ENCODE data around the gene DTD1. TPM values are rescaled to one million over a fixed set of nuclear protein-coding genes. Genes with fewer than 3 reads are reported as not detected.
A peak's percentile ranks its signal among the peaks of the same experiment; 100 is the strongest.

DTD1 gene
- total and polyA plus RNA-seq, 9 donors = 11.9 to 22.9 (median 17.6) TPM

DNA sequence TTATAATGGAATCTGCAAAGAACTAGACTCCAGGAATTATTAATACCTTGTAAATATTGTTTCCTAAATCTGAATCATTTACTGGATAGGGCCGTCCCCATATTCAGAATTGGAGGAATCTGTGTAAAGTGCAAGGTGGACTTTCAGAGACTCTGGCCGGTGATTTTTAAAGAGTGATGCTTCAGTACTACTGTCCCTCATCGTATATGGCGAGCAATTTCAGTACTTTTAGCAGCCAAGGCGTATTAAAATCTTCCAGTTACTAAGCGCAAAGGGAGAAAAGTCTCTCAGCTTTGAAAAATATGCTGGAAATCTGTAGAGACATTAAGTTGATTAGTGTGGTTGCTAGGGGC is 20.1 kb upstream of the DTD1 start:
- peaks cover 21% of the 10 kb centered on the region for H3K36me3 ChIP-seq (ENCODE audit: control insufficient read depth, insufficient read depth, low read length)
- peaks cover 7% of the 10 kb centered on the region for H3K4me1 ChIP-seq (ENCODE audit: control insufficient read depth, insufficient read depth, low read length)
- WGBS (ENCODE audit: insufficient coverage) = 0% methylated on average over 2 of the region's 6 CpGs
- peak overlapping the region; percentile 88 for H3K27ac ChIP-seq (ENCODE audit: low read length)
- no peaks in the 10 kb centered on the region for H3K27me3 ChIP-seq (ENCODE audit: control insufficient read depth, insufficient read depth, low read length)
- H3K9me3 ChIP-seq (replicated peaks; ENCODE audit: control insufficient read depth, low read depth, low read length) = no peaks in the 10 kb centered on the region
- H3K4me3 ChIP-seq (ENCODE audit: low read length) = peak overlapping the region; percentile 75
- DNase-seq = no peak

DNA sequence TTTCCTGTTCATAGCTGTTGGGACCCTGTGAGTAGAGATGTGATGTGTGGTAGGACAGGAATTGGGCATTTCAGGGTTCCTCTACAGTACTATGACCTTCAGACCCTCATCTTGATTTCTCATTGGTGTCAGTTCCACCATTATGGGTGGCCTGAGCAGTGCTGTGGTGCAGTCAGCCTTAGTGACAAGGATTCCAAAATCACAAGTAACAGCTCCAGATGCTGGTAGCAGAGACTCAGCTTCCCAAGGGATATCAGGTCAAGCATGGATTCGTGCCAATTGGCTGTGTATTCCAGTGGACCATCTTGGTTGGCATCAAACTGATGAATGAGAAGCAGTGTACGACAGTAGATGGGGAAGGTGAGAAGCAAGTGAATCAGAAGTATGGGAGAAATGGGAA is 16.8 kb upstream of the DTD1 start:
- WGBS (ENCODE audit: insufficient coverage) = 96% methylated on average over 2 of the region's 2 CpGs
- H3K27ac ChIP-seq (ENCODE audit: low read length) = no peak overlapping the region
- H3K9me3 ChIP-seq (replicated peaks; ENCODE audit: control insufficient read depth, low read depth, low read length) = no peaks in the 10 kb centered on the region
- no peak overlapping the region for H3K4me3 ChIP-seq (ENCODE audit: low read length)
- no peaks in the 10 kb centered on the region for H3K27me3 ChIP-seq (ENCODE audit: control insufficient read depth, insufficient read depth, low read length)
- H3K36me3 ChIP-seq (ENCODE audit: control insufficient read depth, insufficient read depth, low read length) = peaks cover 21% of the 10 kb centered on the region
- DNase-seq = peak; percentile 7
- H3K4me1 ChIP-seq (ENCODE audit: control insufficient read depth, insufficient read depth, low read length) = peaks cover 7% of the 10 kb centered on the region

DNA sequence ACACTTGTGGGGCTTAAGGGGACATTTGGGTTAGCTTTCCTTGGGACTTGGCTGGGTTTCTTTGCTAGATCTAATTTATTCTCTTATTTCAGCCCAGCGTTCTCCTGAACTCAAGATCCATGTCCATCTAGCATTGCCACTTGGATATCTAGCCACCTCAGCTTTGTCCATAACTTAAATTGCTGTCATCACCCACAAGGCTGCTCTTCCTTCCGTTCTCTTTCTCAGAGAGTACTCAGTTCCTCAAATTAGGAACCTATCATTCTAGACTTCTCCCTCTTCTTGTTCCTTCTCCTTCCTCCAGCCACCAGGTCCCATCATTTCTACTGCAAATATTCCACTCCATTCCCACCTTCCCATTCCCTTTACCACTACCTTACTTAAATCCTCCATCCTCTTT is 16.3 kb upstream of the DTD1 start:
- DNase-seq = peak; percentile 27
- Histone ChIP-seq H3K4me1 (ENCODE audit: control insufficient read depth, insufficient read depth, low read length) (peaks cover 5% of the 10 kb centered on the region), H3K36me3 (ENCODE audit: control insufficient read depth, insufficient read depth, low read length) (peaks cover 21% of the 10 kb centered on the region), H3K4me3 (ENCODE audit: low read length) (no peak overlapping the region), H3K9me3 (replicated peaks; ENCODE audit: control insufficient read depth, low read depth, low read length) (no peaks in the 10 kb centered on the region), H3K27me3 (ENCODE audit: control insufficient read depth, insufficient read depth, low read length) (no peaks in the 10 kb centered on the region), H3K27ac (ENCODE audit: low read length) (no peak overlapping the region)
- WGBS (ENCODE audit: insufficient coverage) = 76% methylated on average over 2 of the region's 2 CpGs

DNA sequence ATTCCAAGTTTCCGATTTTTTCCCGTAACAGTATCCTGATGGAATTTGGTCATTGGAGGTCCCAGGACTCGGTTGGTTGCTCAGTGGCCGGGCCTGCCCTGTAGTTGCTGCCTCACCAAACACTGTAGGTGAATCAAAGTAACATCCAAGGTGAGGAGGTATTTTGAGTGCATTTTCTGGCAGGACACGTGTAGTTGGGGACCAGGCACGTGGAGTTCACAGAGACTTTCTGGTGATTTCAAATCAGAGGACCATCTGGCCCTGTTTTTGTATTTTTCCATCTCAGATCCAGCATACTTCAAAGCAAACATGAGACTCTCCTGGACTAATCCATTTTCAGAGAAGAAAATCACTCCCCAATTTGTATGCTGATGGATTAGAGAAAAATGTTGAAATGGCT is 9.9 kb upstream of the DTD1 start:
- 67% methylated on average over 6 of the region's 6 CpGs for WGBS (ENCODE audit: insufficient coverage)
- H3K9me3 ChIP-seq (replicated peaks; ENCODE audit: control insufficient read depth, low read depth, low read length) = no peaks in the 10 kb centered on the region
- H3K4me1 ChIP-seq (ENCODE audit: control insufficient read depth, insufficient read depth, low read length) = no peaks in the 10 kb centered on the region

DNA sequence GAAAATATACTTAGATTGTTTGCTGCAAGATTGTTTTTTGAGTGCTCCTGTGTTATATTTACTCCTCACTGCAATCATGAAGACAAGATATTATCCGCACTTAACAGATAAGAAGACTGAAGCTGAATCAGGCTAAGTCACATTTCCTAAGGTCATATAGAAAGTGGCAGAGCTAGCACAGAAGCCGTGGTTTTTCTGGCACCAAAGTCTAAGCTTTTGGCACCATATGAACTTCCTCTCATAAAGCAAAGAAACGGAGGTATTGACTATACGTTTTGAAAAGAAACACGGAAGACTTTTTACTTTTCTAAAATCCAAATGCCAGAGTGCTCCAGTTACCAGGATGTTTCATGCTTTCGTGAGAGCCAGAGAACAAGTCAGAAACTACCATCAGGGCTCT is 9.3 kb upstream of the DTD1 start:
- no peak for DNase-seq
- Histone ChIP-seq H3K9me3 (replicated peaks; ENCODE audit: control insufficient read depth, low read depth, low read length) (no peaks in the 10 kb centered on the region), H3K27me3 (ENCODE audit: control insufficient read depth, insufficient read depth, low read length) (no peaks in the 10 kb centered on the region), H3K36me3 (ENCODE audit: control insufficient read depth, insufficient read depth, low read length) (no peaks in the 10 kb centered on the region), H3K4me3 (ENCODE audit: low read length) (no peak overlapping the region), H3K4me1 (ENCODE audit: control insufficient read depth, insufficient read depth, low read length) (no peaks in the 10 kb centered on the region), H3K27ac (ENCODE audit: low read length) (no peak overlapping the region)
- whole genome bisulfite sequencing (ENCODE audit: insufficient coverage) = 71% methylated on average over 2 of the region's 6 CpGs

More for the DNA sequence above, 9.9 kb upstream of the DTD1 start:
- Histone ChIP-seq H3K27me3 (ENCODE audit: control insufficient read depth, insufficient read depth, low read length) (no peaks in the 10 kb centered on the region), H3K27ac (ENCODE audit: low read length) (no peak overlapping the region), H3K4me3 (ENCODE audit: low read length) (no peak overlapping the region), H3K36me3 (ENCODE audit: control insufficient read depth, insufficient read depth, low read length) (no peaks in the 10 kb centered on the region)
- DNase-seq = no peak

DNA sequence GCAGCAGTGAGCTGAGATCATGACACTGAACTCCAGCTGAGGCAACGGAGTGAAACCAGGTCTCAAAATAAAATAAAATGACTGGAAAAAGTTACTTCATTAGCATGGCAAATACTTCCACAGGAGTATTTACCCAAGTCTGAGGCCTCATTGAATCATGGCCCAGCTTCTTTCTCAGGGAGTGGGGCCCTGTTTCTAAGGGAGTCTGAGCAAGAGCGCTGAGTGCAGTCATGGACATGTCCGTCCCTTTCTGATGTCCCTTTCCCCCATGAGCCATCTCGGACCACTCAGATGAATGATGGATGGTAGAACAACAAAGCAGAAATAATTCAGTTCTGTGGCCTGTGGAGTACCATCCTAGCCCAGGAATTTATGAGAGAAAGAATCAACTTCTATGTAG is 7.8 kb upstream of the DTD1 start:
- Histone ChIP-seq H3K4me3 (ENCODE audit: low read length) (no peak overlapping the region), H3K9me3 (replicated peaks; ENCODE audit: control insufficient read depth, low read depth, low read length) (no peaks in the 10 kb centered on the region), H3K36me3 (ENCODE audit: control insufficient read depth, insufficient read depth, low read length) (no peaks in the 10 kb centered on the region), H3K4me1 (ENCODE audit: control insufficient read depth, insufficient read depth, low read length) (no peaks in the 10 kb centered on the region), H3K27ac (ENCODE audit: low read length) (no peak overlapping the region), H3K27me3 (ENCODE audit: control insufficient read depth, insufficient read depth, low read length) (peaks cover under 1% of the 10 kb centered on the region)
- no peak for DNase-seq
- WGBS (ENCODE audit: insufficient coverage) = 100% methylated on average over 1 of the region's 4 CpGs

DNA sequence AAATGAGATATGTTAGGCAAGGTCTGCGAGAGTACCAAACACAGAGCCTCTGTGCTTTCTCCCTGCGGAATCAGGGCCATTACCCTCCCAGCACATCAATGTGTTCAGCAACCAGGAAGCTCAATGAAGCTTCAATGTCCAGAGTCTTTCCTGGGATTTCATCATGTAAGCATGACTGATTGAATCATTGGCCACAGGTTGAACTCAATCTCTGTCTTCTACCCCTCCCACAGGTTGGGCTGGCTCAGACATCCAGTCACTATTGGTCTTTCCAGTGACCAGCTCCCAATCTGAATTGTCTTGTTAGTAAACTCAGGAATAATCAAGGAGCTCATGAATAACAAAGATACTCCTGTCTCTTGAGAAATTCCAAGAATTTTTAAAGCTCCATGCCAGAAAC is 2.7 kb upstream of the DTD1 start:
- Histone ChIP-seq H3K27me3 (ENCODE audit: control insufficient read depth, insufficient read depth, low read length) (peaks cover 2% of the 10 kb centered on the region), H3K4me3 (ENCODE audit: low read length) (no peak overlapping the region), H3K9me3 (replicated peaks; ENCODE audit: control insufficient read depth, low read depth, low read length) (no peaks in the 10 kb centered on the region), H3K4me1 (ENCODE audit: control insufficient read depth, insufficient read depth, low read length) (peaks cover 7% of the 10 kb centered on the region), H3K36me3 (ENCODE audit: control insufficient read depth, insufficient read depth, low read length) (no peaks in the 10 kb centered on the region), H3K27ac (ENCODE audit: low read length) (no peak overlapping the region)
- WGBS (ENCODE audit: insufficient coverage) = 90% methylated on average over 2 of the region's 2 CpGs
- DNase-seq = no peak

DNA sequence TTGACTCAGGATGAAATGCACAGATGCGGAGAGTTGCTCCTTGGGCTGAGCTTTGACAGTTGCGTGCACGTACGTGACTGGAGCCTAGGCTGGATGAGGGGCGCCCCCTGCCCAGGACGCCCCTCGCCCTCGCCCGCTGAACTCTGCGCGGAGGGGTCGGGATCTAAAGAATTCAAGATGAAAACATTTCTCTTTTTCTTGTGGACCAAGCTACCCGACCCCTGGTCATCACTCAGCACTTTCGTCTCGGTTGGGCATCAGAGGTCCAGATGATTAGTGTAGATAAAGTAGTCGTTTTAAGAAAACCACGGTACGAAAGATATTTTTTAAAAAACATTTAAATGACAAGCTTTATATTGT is 700 bp downstream of the DTD1 start:
- H3K4me1 ChIP-seq (ENCODE audit: control insufficient read depth, insufficient read depth, low read length) = peaks cover 7% of the 10 kb centered on the region
- H3K4me3 ChIP-seq (ENCODE audit: low read length) = peak overlapping the region; percentile 63
- DNase-seq = no peak
- peaks cover 2% of the 10 kb centered on the region for H3K27me3 ChIP-seq (ENCODE audit: control insufficient read depth, insufficient read depth, low read length)
- no peaks in the 10 kb centered on the region for H3K9me3 ChIP-seq (replicated peaks; ENCODE audit: control insufficient read depth, low read depth, low read length)
- H3K36me3 ChIP-seq (ENCODE audit: control insufficient read depth, insufficient read depth, low read length) = no peaks in the 10 kb centered on the region
- peak overlapping the region; percentile 9 for H3K27ac ChIP-seq (ENCODE audit: low read length)
- WGBS (ENCODE audit: insufficient coverage) = 0% methylated on average over 4 of the region's 18 CpGs

DNA sequence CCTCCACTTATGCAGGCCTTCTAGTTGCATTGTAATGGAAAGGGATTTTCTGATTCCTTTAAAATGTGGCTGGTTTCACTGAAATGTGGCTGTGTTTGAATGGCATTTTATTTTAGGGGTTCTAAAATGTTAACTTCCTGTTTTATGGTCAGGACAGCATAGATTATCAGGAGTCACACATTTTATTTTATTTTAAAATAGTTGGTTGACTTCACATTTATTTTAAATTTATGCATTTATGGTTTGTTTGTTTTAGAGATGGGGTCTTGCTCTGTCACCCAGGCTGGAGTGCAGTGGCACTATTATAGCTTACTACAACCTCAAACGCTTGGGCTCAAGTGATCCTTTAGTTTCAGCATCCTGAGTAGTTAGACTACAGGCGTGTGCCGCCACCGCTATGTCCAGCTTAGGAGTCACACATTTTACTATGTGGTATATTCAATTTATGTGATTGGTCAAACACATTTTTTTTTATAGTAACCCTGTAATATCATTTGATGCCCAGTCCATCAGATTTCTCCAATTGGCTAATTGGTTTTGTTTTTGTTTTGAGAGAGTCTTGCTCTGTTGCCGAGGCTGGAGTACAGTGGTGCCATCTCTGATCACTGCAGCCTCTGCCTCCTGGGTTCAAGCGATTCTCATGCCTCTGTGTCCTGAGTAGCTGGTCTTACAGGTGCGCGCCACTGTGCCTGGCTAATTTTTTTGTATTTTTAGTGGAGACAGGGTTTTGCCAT is 2.3 kb downstream of the DTD1 start:
- no peak overlapping the region for H3K27ac ChIP-seq (ENCODE audit: low read length)
- H3K4me1 ChIP-seq (ENCODE audit: control insufficient read depth, insufficient read depth, low read length) = peaks cover 7% of the 10 kb centered on the region
- WGBS (ENCODE audit: insufficient coverage) = 89% methylated on average over 4 of the region's 8 CpGs
- H3K9me3 ChIP-seq (replicated peaks; ENCODE audit: control insufficient read depth, low read depth, low read length) = no peaks in the 10 kb centered on the region
- no peak for DNase-seq
- no peak overlapping the region for H3K4me3 ChIP-seq (ENCODE audit: low read length)
- no peaks in the 10 kb centered on the region for H3K27me3 ChIP-seq (ENCODE audit: control insufficient read depth, insufficient read depth, low read length)
- no peaks in the 10 kb centered on the region for H3K36me3 ChIP-seq (ENCODE audit: control insufficient read depth, insufficient read depth, low read length)

DNA sequence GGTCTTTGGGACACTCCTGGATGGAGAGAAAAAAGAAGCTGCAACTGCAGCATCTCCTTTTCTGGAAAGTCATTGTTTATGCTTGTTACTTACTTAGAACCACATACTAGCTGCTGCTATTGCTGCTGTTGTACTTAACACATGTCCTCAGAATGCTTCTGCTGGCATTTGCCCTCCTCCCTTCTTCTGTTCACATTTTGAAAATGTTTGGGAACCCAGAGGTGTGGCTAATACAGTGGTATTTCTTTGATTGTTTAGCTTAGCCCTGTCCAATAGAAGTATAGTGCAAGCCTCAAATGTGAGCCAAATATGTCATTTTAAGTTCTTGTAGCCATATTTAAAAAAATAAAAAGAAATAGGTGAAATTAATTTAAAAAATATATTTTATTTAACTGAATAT is 8.4 kb downstream of the DTD1 start:
- no peak overlapping the region for H3K4me3 ChIP-seq (ENCODE audit: low read length)
- peaks cover 4% of the 10 kb centered on the region for H3K9me3 ChIP-seq (replicated peaks; ENCODE audit: control insufficient read depth, low read depth, low read length)
- H3K27ac ChIP-seq (ENCODE audit: low read length) = no peak overlapping the region
- H3K27me3 ChIP-seq (ENCODE audit: control insufficient read depth, insufficient read depth, low read length) = no peaks in the 10 kb centered on the region
- DNase-seq = no peak
- no peaks in the 10 kb centered on the region for H3K4me1 ChIP-seq (ENCODE audit: control insufficient read depth, insufficient read depth, low read length)
- H3K36me3 ChIP-seq (ENCODE audit: control insufficient read depth, insufficient read depth, low read length) = peaks cover 10% of the 10 kb centered on the region

DNA sequence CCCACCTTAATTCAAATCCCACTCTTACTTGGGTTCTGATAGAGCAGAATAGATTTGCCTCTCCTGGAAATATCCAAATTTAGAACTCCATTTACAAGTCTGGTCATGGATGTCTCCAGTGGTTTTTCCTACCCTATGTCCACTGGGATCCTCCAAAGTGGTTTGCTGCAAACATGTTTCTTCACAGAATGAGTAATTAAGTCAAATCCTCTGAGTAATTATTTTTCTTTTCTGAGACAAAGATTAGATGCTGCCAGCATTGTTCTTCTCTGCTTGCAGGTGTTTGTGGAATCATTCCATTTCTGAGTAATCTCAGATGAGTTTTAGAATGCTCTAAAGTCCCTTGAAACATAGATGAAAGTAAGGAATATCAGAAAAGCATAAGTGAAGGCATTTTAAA is 21.9 kb downstream of the DTD1 start:
- no peaks in the 10 kb centered on the region for H3K36me3 ChIP-seq (ENCODE audit: control insufficient read depth, insufficient read depth, low read length)
- H3K27ac ChIP-seq (ENCODE audit: low read length) = no peak overlapping the region
- H3K9me3 ChIP-seq (replicated peaks; ENCODE audit: control insufficient read depth, low read depth, low read length) = no peaks in the 10 kb centered on the region
- H3K4me1 ChIP-seq (ENCODE audit: control insufficient read depth, insufficient read depth, low read length) = no peaks in the 10 kb centered on the region
- DNase-seq = no peak
- H3K27me3 ChIP-seq (ENCODE audit: control insufficient read depth, insufficient read depth, low read length) = no peaks in the 10 kb centered on the region
- no peak overlapping the region for H3K4me3 ChIP-seq (ENCODE audit: low read length)

Measured in muscle of leg (tissue), 11 donors.